Parathyroid adenoma (tissue), 2 donors: ENCODE results near the gene NPC2.

Experiments used
- H2AFZ ChIP-seq: fragments of 300-600 bp; sonication (generic); one replicate; pipeline ENCODE4 v1.7.0; 2017; ENCODE audit warnings: antibody characterized with exemption, mild to moderate bottlenecking
- H3K27ac ChIP-seq: fragments of 300-600 bp; sonication (generic); one replicate; pipeline ENCODE4 v1.7.0; 2017
- H3K27me3 ChIP-seq: fragments of 300-600 bp; sonication (generic); one replicate; pipeline ENCODE4 v1.7.0; 2017; ENCODE audit warnings: low read length; ENCODE audit not compliant: control insufficient read depth, insufficient read depth
- H3K36me3 ChIP-seq: fragments of 300-600 bp; sonication (generic); one replicate; pipeline ENCODE4 v1.7.0; 2017; ENCODE audit warnings: low read length; ENCODE audit not compliant: control insufficient read depth, insufficient read depth
- H3K4me1 ChIP-seq: fragments of 300-600 bp; sonication (generic); one replicate; pipeline ENCODE4 v1.7.0; 2017; ENCODE audit warnings: control low read depth
- H3K4me2 ChIP-seq: fragments of 300-600 bp; sonication (generic); one replicate; pipeline ENCODE4 v1.7.0; 2017; ENCODE audit warnings: low read length
- H3K4me3 ChIP-seq: fragments of 300-600 bp; sonication (generic); one replicate; pipeline ENCODE4 v1.7.0; 2017; ENCODE audit warnings: low read depth, low read length
- H3K79me2 ChIP-seq: fragments of 300-600 bp; sonication (generic); one replicate; pipeline ENCODE4 v1.7.0; 2017; ENCODE audit warnings: control low read depth
- H3K9ac ChIP-seq: fragments of 300-600 bp; sonication (generic); one replicate; pipeline ENCODE4 v1.7.0; 2017; ENCODE audit warnings: mild to moderate bottlenecking
- H3K9me3 ChIP-seq: fragments of 300-600 bp; sonication (generic); one replicate; pipeline ENCODE4 v1.7.0; 2017; ENCODE audit warnings: low read length; ENCODE audit not compliant: control insufficient read depth
- TF ChIP-seq, protein P1 (sequence below): fragments of 300-600 bp; sonication (generic); IDR thresholded peaks from one replicate; pipeline ENCODE4 v1.7.0; 2017; ENCODE audit warnings: antibody characterized with exemption, mild to moderate bottlenecking
- donor health status: primary hyperparathyroidism.

Gene NPC2

DNA sequence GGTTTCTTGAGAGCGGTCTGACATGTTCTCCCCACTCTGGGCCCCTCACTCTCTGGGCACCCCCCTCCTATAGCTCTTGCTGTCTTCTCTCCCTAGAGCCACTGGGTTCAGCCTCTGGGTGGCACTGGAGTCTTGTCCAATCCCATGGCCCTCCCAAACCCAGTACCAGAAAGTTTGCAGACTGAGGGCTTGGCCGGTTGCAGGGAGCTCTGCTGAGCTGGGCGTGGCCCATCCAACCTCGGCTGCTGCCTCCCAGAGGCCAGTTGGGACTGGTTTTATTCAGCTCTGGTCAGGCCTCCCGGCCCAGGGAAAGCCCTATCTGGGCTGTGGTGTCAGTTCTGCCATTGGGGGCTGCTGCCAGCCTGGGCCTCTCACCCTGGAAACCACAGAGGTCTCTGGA is 38.4 kb upstream of the NPC2 start:
- Histone ChIP-seq H3K4me2 (no peak overlapping the region), H3K27ac (no peak overlapping the region), H3K4me3 (no peak overlapping the region), H3K9ac (no peak overlapping the region), H3K79me2 (no peaks in the 10 kb centered on the region), H2AFZ (no peak overlapping the region), H3K27me3 (no peaks in the 10 kb centered on the region), H3K36me3 (no peaks in the 10 kb centered on the region), H3K4me1 (no peaks in the 10 kb centered on the region), H3K9me3 (no peaks in the 10 kb centered on the region)
- TF ChIP-seq, protein P1, sequence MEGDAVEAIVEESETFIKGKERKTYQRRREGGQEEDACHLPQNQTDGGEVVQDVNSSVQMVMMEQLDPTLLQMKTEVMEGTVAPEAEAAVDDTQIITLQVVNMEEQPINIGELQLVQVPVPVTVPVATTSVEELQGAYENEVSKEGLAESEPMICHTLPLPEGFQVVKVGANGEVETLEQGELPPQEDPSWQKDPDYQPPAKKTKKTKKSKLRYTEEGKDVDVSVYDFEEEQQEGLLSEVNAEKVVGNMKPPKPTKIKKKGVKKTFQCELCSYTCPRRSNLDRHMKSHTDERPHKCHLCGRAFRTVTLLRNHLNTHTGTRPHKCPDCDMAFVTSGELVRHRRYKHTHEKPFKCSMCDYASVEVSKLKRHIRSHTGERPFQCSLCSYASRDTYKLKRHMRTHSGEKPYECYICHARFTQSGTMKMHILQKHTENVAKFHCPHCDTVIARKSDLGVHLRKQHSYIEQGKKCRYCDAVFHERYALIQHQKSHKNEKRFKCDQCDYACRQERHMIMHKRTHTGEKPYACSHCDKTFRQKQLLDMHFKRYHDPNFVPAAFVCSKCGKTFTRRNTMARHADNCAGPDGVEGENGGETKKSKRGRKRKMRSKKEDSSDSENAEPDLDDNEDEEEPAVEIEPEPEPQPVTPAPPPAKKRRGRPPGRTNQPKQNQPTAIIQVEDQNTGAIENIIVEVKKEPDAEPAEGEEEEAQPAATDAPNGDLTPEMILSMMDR = no peak

DNA sequence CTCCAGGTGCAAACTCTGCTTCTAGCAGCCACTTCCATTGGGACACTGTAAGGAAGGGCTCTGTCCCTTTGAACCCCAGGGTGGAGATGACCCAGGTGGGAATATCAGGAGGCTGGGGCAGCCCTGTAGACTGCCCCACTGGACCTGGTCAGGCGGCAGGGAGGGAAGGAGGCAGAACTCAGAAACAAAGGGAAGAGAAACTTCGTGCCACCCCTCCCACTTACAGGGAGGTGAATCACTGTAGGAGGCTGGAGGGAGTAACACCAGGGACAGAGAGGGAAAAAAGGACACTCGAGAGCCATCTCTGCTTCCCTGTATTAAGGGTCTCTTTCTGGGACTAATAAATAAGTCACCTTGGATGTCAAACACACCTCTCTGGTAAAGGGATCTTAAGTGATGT is 37.9 kb upstream of the NPC2 start:
- H3K9me3 ChIP-seq = no peaks in the 10 kb centered on the region

DNA sequence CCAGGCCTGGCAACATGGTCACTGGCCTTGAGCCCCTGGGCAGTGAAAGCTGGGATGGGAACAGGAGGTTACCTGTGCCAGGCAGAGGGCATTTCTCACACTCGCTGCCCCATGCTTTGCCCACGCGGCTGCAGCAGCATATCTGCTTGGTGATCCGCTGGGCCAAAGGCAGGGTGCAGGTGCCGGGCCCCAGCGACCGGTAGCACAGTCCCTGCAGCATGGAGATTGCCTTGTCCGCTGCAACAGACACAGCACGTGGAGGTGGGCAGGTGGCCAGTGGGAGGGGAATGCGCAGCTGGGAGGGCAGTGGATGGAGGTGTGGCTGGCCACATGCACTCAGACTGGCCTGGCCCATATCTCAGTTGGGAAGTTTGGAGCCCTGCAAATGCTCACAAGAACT is 35.8 kb upstream of the NPC2 start:
- Histone ChIP-seq H3K9ac (no peak overlapping the region), H3K4me1 (peaks cover 4% of the 10 kb centered on the region), H3K27ac (no peak overlapping the region), H3K9me3 (no peaks in the 10 kb centered on the region), H3K4me2 (no peak overlapping the region), H3K27me3 (no peaks in the 10 kb centered on the region), H2AFZ (no peak overlapping the region), H3K36me3 (no peaks in the 10 kb centered on the region), H3K79me2 (no peaks in the 10 kb centered on the region), H3K4me3 (no peak overlapping the region)
- TF ChIP-seq, protein P1 = no peak

More for the DNA sequence above, 37.9 kb upstream of the NPC2 start:
- no peaks in the 10 kb centered on the region for H3K27me3 ChIP-seq
- TF ChIP-seq, protein P1 = no peak
- H3K36me3 ChIP-seq = no peaks in the 10 kb centered on the region
- H3K4me3 ChIP-seq = no peak overlapping the region
- no peak overlapping the region for H3K9ac ChIP-seq
- H3K27ac ChIP-seq = no peak overlapping the region
- H3K4me2 ChIP-seq = no peak overlapping the region
- no peaks in the 10 kb centered on the region for H3K79me2 ChIP-seq
- no peak overlapping the region for H2AFZ ChIP-seq
- H3K4me1 ChIP-seq = no peaks in the 10 kb centered on the region

DNA sequence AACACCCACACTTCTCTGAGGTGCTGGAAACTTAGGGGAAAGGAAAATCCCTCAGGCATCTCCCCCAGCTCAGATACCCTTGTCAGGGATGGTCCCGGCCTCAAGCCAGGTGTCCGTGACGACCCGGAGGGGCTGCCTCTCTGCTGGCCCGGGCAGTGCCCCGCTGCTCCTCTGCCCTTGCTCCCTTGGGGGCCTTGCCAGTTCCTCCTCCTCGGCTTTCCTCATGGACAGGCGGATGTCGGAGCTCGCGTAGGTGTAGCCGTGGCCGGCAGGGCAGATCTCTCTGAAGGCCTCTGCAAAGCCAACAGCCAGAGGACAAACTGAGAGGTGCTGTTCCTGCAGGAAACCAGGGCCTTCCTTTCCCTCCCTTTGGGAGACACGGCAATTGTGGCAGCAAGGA is 35.3 kb upstream of the NPC2 start:
- no peak overlapping the region for H3K4me3 ChIP-seq
- no peak overlapping the region for H2AFZ ChIP-seq
- peaks cover 4% of the 10 kb centered on the region for H3K4me1 ChIP-seq
- no peak overlapping the region for H3K9ac ChIP-seq
- TF ChIP-seq, protein P1 = no peak
- no peak overlapping the region for H3K4me2 ChIP-seq
- H3K27me3 ChIP-seq = no peaks in the 10 kb centered on the region
- no peaks in the 10 kb centered on the region for H3K9me3 ChIP-seq
- no peaks in the 10 kb centered on the region for H3K79me2 ChIP-seq
- no peaks in the 10 kb centered on the region for H3K36me3 ChIP-seq
- H3K27ac ChIP-seq = no peak overlapping the region

DNA sequence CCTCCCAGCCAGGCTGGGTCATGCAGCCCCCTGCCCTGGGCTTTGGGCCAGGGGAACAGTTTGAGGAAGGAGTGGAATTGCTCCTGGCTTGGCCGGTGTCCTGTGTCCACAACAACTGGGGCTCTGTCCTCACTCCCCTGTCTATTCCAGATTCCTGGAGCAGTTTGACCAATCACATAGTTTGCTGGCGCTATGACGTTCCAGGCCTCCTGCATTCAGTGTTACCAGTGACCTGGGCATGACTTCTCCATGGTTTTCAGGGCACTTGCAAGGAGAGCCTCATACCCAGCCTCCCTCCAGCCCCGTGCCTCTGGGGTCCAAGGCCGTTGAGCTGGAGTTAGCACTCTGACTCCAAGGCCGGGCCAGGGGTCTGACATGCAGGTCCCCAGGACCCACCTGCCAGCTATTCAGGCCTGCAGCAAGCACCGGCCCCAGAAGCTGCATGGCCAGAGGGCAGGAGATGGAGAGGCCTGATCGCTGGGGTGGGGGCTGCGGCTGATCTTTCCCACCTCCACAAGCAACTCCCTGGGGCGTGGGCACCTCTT is 34.7 kb upstream of the NPC2 start:
- TF ChIP-seq, protein P1 = no peak
- no peaks in the 10 kb centered on the region for H3K9me3 ChIP-seq
- H3K79me2 ChIP-seq = no peaks in the 10 kb centered on the region
- H3K27ac ChIP-seq = no peak overlapping the region
- no peaks in the 10 kb centered on the region for H3K27me3 ChIP-seq
- no peak overlapping the region for H3K4me3 ChIP-seq
- no peak overlapping the region for H3K4me2 ChIP-seq
- H3K4me1 ChIP-seq = peaks cover 4% of the 10 kb centered on the region
- no peaks in the 10 kb centered on the region for H3K36me3 ChIP-seq
- H2AFZ ChIP-seq = no peak overlapping the region
- no peak overlapping the region for H3K9ac ChIP-seq
